Endodermal cell (in vitro differentiated cells): ENCODE data around the gene TEN1. TPM values are rescaled to one million over a fixed set of nuclear protein-coding genes. Genes with fewer than 3 reads are reported as not detected.

Experiments used
- DNase-seq: peaks from one replicate; pipeline ENCODE4 v3.0.0-alpha.2; 2017
- H3K27ac ChIP-seq: 2 replicates; pipeline ENCODE4 v1.5.1; 2013; ENCODE audit warnings: mild to moderate bottlenecking, low read depth, low read length, moderate library complexity
- H3K27me3 ChIP-seq: 2 replicates; pipeline ENCODE4 v1.6.1; 2013; ENCODE audit warnings: mild to moderate bottlenecking, low read length, moderate library complexity; ENCODE audit not compliant: insufficient read depth, control insufficient read depth, poor library complexity, severe bottlenecking
- H3K36me3 ChIP-seq: 2 replicates; pipeline ENCODE4 v1.7.0; 2013; ENCODE audit warnings: mild to moderate bottlenecking, low read length, moderate library complexity; ENCODE audit not compliant: control insufficient read depth, insufficient read depth
- H3K4me1 ChIP-seq: one replicate; pipeline ENCODE4 v1.7.0; 2013; ENCODE audit warnings: low read length; ENCODE audit not compliant: control insufficient read depth, insufficient read depth
- H3K4me3 ChIP-seq: 2 replicates; pipeline ENCODE4 v1.5.1; 2013; ENCODE audit warnings: mild to moderate bottlenecking, low read length, moderate library complexity
- H3K9ac ChIP-seq: 2 replicates; pipeline ENCODE4 v1.6.1; 2013; ENCODE audit warnings: mild to moderate bottlenecking, low read length, moderate library complexity; ENCODE audit not compliant: poor library complexity, severe bottlenecking; ENCODE audit errors: extremely low read depth
- H3K9me3 ChIP-seq: 2 replicates; pipeline ENCODE4 v1.6.1; 2013; ENCODE audit warnings: mild to moderate bottlenecking, low read length, moderate library complexity; ENCODE audit not compliant: control insufficient read depth
- H3K27ac Mint-ChIP-seq: 2 replicates; pipeline ENCODE4 v1.8.0; 2020; ENCODE audit warnings: mixed read lengths
- H3K27me3 Mint-ChIP-seq: 2 replicates; pipeline ENCODE4 v1.8.0; 2021; ENCODE audit warnings: mild to moderate bottlenecking, mixed read lengths; ENCODE audit not compliant: insufficient read depth
- H3K36me3 Mint-ChIP-seq: 2 replicates; pipeline ENCODE4 v1.8.0; 2020; ENCODE audit warnings: low read depth, mixed read lengths
- H3K4me1 Mint-ChIP-seq: 2 replicates; pipeline ENCODE4 v1.8.0; 2020; ENCODE audit warnings: mixed read lengths
- H3K4me3 Mint-ChIP-seq: 2 replicates; pipeline ENCODE4 v1.8.0; 2020; ENCODE audit warnings: mild to moderate bottlenecking, moderate library complexity, mixed read lengths
- H3K9me3 Mint-ChIP-seq: 2 replicates; pipeline ENCODE4 v1.8.0; 2020; ENCODE audit warnings: mild to moderate bottlenecking, mixed read lengths
- CTCF ChIP-seq: fragments of 200-600 bp; sonication (generic); conservative IDR thresholded peaks from 2 replicates; pipeline ENCODE4 v1.5.0; 2021; ENCODE audit warnings: antibody characterized with exemption, mild to moderate bottlenecking
- WGBS, 2 experiments: methylation state at CpG; one replicate each; pipeline versions ENCODE4 v1.1.5 to v1.1.7; 2013; ENCODE audit warnings: missing lambda C conversion rate in 2 of 2, mixed read lengths in 1 of 2; ENCODE audit not compliant: insufficient coverage in 1 of 2, insufficient read length in 1 of 2; 5-methylcytosine and 5-hydroxymethylcytosine counted together
- total RNA-seq, 2 donors: library from RNA; stranded (reverse); fragmentation: NEBNext Ultra II Directional in 1 of 2; extraction: Animal tissue kit (Norgen Biotek cat#: 25700) in 1 of 2; gene quantifications; 2 replicates in 1 of 2; 3 replicates in 1 of 2; pipeline ENCODE4 v1.2.1, GENCODE V29; 2021

Gene TEN1
- total RNA-seq, 2 donors from 2014 or later: 12.1 to 15.3 TPM

- no peaks in the 10 kb centered on the region for H3K4me1 ChIP-seq
- H3K4me3 ChIP-seq: no peak overlapping the region
- Mint-ChIP-seq H3K27ac (peak overlapping the region; percentile 23), H3K36me3 (peaks cover 22% of the 10 kb centered on the region), H3K27me3 (no peaks in the 10 kb centered on the region), H3K4me3 (no peak overlapping the region), H3K9me3 (no peaks in the 10 kb centered on the region), H3K4me1 (peaks cover 24% of the 10 kb centered on the region)
- no peak overlapping the region for H3K27ac ChIP-seq
- H3K27me3 ChIP-seq: no peaks in the 10 kb centered on the region
- WGBS, 2 experiments: 82 to 98% methylated on average over 4 of the region's 4 CpGs
- peaks cover 21% of the 10 kb centered on the region for H3K36me3 ChIP-seq
- H3K9ac ChIP-seq: no peak overlapping the region
- no peak for TF ChIP-seq CTCF
- DNase-seq: no peak
- no peaks in the 10 kb centered on the region for H3K9me3 ChIP-seq
Measured at GRCh38 chr17:75987041-75987440, 8.0 kb downstream of the TEN1 start.

GRCh38 chr17:75991396-75991795 is 12.4 kb downstream of the TEN1 start:
- Mint-ChIP-seq H3K36me3 (peaks cover 43% of the 10 kb centered on the region), H3K4me3 (no peak overlapping the region), H3K4me1 (no peaks in the 10 kb centered on the region), H3K27ac (no peak overlapping the region), H3K9me3 (no peaks in the 10 kb centered on the region), H3K27me3 (no peaks in the 10 kb centered on the region)
- Histone ChIP-seq H3K9me3 (no peaks in the 10 kb centered on the region), H3K4me3 (no peak overlapping the region), H3K27me3 (no peaks in the 10 kb centered on the region), H3K27ac (no peak overlapping the region), H3K36me3 (peaks cover 17% of the 10 kb centered on the region), H3K9ac (no peak overlapping the region), H3K4me1 (no peaks in the 10 kb centered on the region)
- no peak for TF ChIP-seq CTCF
- 85 to 86% methylated on average over 6 to 9 of the region's 9 CpGs for WGBS, 2 experiments
- no peak for DNase-seq

- Mint-ChIP-seq H3K4me3 (no peak overlapping the region), H3K36me3 (peaks cover 39% of the 10 kb centered on the region), H3K9me3 (no peaks in the 10 kb centered on the region), H3K27ac (no peak overlapping the region), H3K27me3 (no peaks in the 10 kb centered on the region), H3K4me1 (no peaks in the 10 kb centered on the region)
- WGBS, 2 experiments: 95 to 100% methylated on average over 4 to 5 of the region's 5 CpGs
- Histone ChIP-seq H3K36me3 (peaks cover 9% of the 10 kb centered on the region), H3K9ac (no peak overlapping the region), H3K9me3 (no peaks in the 10 kb centered on the region), H3K27me3 (no peaks in the 10 kb centered on the region), H3K4me3 (no peak overlapping the region), H3K4me1 (no peaks in the 10 kb centered on the region), H3K27ac (no peak overlapping the region)
- TF ChIP-seq CTCF: no peak
- no peak for DNase-seq
Measured at GRCh38 chr17:75994802-75995370, 15.8 kb downstream of the TEN1 start.
